ENCODE data around the gene PTPRR.
"Not testable (repeated sequence)": the region's sequence is repeated elsewhere in the genome, so short reads cannot be mapped to it uniquely, and the experiment has no call there.

PTPRR gene

GRCh38 chr12:70807993-70808392, 112.5 kb downstream of the PTPRR start:
- H3K23ac ChIP-seq (ENCODE audit: low read length); H3K9ac ChIP-seq (ENCODE audit: low read length): not testable (repeated sequence)
- peak; percentile 12 to 46 for DNase-seq

GRCh38 chr12:70806827-70807226, 113.7 kb downstream of the PTPRR start:
- H3K4ac ChIP-seq (ENCODE audit: low read depth, low read length) = no peak overlapping the region
- H4K91ac ChIP-seq (ENCODE audit: low read depth, low read length) = no peak overlapping the region
- no peak overlapping the region for H3K18ac ChIP-seq (ENCODE audit: low read length)
- no peak overlapping the region for H4K8ac ChIP-seq (ENCODE audit: low read depth, low read length)
- no peaks in the 10 kb centered on the region for H3K79me2 ChIP-seq (ENCODE audit: control insufficient read depth, insufficient read depth, low read length, poor library complexity)
- no peak overlapping the region for H4K12ac ChIP-seq (ENCODE audit: low read depth, low read length)
- no peak for DNase-seq
- H3K27me3 ChIP-seq (ENCODE audit: insufficient read depth, low read length) = no peaks in the 10 kb centered on the region
- no peak overlapping the region for H2BK5ac ChIP-seq (ENCODE audit: low read depth, low read length, poor library complexity)
- no peak overlapping the region for H3K14ac ChIP-seq (ENCODE audit: low read length)
- H3K4me2 ChIP-seq (ENCODE audit: low read length) = no peak overlapping the region
- no peaks in the 10 kb centered on the region for H3K4me1 ChIP-seq (ENCODE audit: control insufficient read depth in 1 of 2, insufficient read depth in 2 of 2, low read length in 2 of 2)
- no peak overlapping the region for H2BK12ac ChIP-seq (ENCODE audit: low read length)
- H2AK5ac ChIP-seq (ENCODE audit: low read length) = no peak overlapping the region
- no peak overlapping the region for H3K9ac ChIP-seq (ENCODE audit: low read length)
- H3K9me3 ChIP-seq (ENCODE audit: insufficient read depth, low read depth, low read length) = no peaks in the 10 kb centered on the region
- H3K4me3 ChIP-seq (ENCODE audit: low read depth, low read length) = no peak overlapping the region
- no CpG with 5 or more reads among the region's 1 CpG for WGBS (ENCODE audit: extremely low coverage, insufficient coverage, insufficient read length)
- H3K79me1 ChIP-seq (ENCODE audit: low read length) = no peaks in the 10 kb centered on the region
- H3K36me3 ChIP-seq (ENCODE audit: control insufficient read depth in 1 of 2, insufficient read depth in 2 of 2, low read length in 2 of 2) = no peaks in the 10 kb centered on the region
- H3K23ac ChIP-seq (ENCODE audit: low read length) = no peak overlapping the region
- H2AFZ ChIP-seq (ENCODE audit: insufficient read depth, low read length, poor library complexity) = no peak overlapping the region
- H2BK120ac ChIP-seq (ENCODE audit: insufficient read depth, low read length, poor library complexity) = no peak overlapping the region
- H3K27ac ChIP-seq (ENCODE audit: low read depth, low read length) = no peak overlapping the region

More at GRCh38 chr12:70807993-70808392, 112.5 kb downstream of the PTPRR start:
- H3K4me2 ChIP-seq (ENCODE audit: low read length); H3K27ac ChIP-seq (ENCODE audit: low read depth, low read length); H2AFZ ChIP-seq (ENCODE audit: insufficient read depth, low read length, poor library complexity); H3K4me1 ChIP-seq (ENCODE audit: control insufficient read depth in 1 of 2, insufficient read depth in 2 of 2, low read length in 2 of 2); H3K4ac ChIP-seq (ENCODE audit: low read depth, low read length); H3K18ac ChIP-seq (ENCODE audit: low read length); H3K79me1 ChIP-seq (ENCODE audit: low read length); H4K12ac ChIP-seq (ENCODE audit: low read depth, low read length); H4K91ac ChIP-seq (ENCODE audit: low read depth, low read length); H2BK12ac ChIP-seq (ENCODE audit: low read length); H4K8ac ChIP-seq (ENCODE audit: low read depth, low read length); H2BK5ac ChIP-seq (ENCODE audit: low read depth, low read length, poor library complexity); H2AK5ac ChIP-seq (ENCODE audit: low read length); H3K4me3 ChIP-seq (ENCODE audit: low read depth, low read length); H3K14ac ChIP-seq (ENCODE audit: low read length); H2BK120ac ChIP-seq (ENCODE audit: insufficient read depth, low read length, poor library complexity); H3K36me3 ChIP-seq (ENCODE audit: control insufficient read depth in 1 of 2, insufficient read depth in 2 of 2, low read length in 2 of 2); H3K9me3 ChIP-seq (ENCODE audit: insufficient read depth, low read depth, low read length); H3K27me3 ChIP-seq (ENCODE audit: insufficient read depth, low read length); H3K79me2 ChIP-seq (ENCODE audit: control insufficient read depth, insufficient read depth, low read length, poor library complexity): not testable (repeated sequence)
- no CpG with 5 or more reads among the region's 2 CpGs for WGBS (ENCODE audit: extremely low coverage, insufficient coverage, insufficient read length)

GRCh38 chr12:70806043-70806442, 114.5 kb downstream of the PTPRR start:
- H2AK5ac ChIP-seq (ENCODE audit: low read length) = no peak overlapping the region
- no peak overlapping the region for H2BK5ac ChIP-seq (ENCODE audit: low read depth, low read length, poor library complexity)
- H2AFZ ChIP-seq (ENCODE audit: insufficient read depth, low read length, poor library complexity) = no peak overlapping the region
- no peak overlapping the region for H2BK120ac ChIP-seq (ENCODE audit: insufficient read depth, low read length, poor library complexity)
- H3K9me3 ChIP-seq (ENCODE audit: insufficient read depth, low read depth, low read length) = no peaks in the 10 kb centered on the region
- no peaks in the 10 kb centered on the region for H3K27me3 ChIP-seq (ENCODE audit: insufficient read depth, low read length)
- no peak overlapping the region for H3K23ac ChIP-seq (ENCODE audit: low read length)
- no peak overlapping the region for H3K18ac ChIP-seq (ENCODE audit: low read length)
- no peak overlapping the region for H4K12ac ChIP-seq (ENCODE audit: low read depth, low read length)
- no peak overlapping the region for H3K27ac ChIP-seq (ENCODE audit: low read depth, low read length)
- DNase-seq = no peak
- no peaks in the 10 kb centered on the region for H3K79me1 ChIP-seq (ENCODE audit: low read length)
- H4K91ac ChIP-seq (ENCODE audit: low read depth, low read length) = no peak overlapping the region
- H3K36me3 ChIP-seq (ENCODE audit: control insufficient read depth in 1 of 2, insufficient read depth in 2 of 2, low read length in 2 of 2) = no peaks in the 10 kb centered on the region
- H3K4me2 ChIP-seq (ENCODE audit: low read length) = no peak overlapping the region
- WGBS (ENCODE audit: extremely low coverage, insufficient coverage, insufficient read length) = no CpG with 5 or more reads among the region's 1 CpG
- H3K4me1 ChIP-seq (ENCODE audit: control insufficient read depth in 1 of 2, insufficient read depth in 2 of 2, low read length in 2 of 2) = no peaks in the 10 kb centered on the region
- no peak overlapping the region for H3K9ac ChIP-seq (ENCODE audit: low read length)
- H4K8ac ChIP-seq (ENCODE audit: low read depth, low read length) = no peak overlapping the region
- H3K4me3 ChIP-seq (ENCODE audit: low read depth, low read length) = no peak overlapping the region
- no peak overlapping the region for H2BK12ac ChIP-seq (ENCODE audit: low read length)
- H3K14ac ChIP-seq (ENCODE audit: low read length) = no peak overlapping the region
- H3K4ac ChIP-seq (ENCODE audit: low read depth, low read length) = no peak overlapping the region
- no peaks in the 10 kb centered on the region for H3K79me2 ChIP-seq (ENCODE audit: control insufficient read depth, insufficient read depth, low read length, poor library complexity)

DNA sequence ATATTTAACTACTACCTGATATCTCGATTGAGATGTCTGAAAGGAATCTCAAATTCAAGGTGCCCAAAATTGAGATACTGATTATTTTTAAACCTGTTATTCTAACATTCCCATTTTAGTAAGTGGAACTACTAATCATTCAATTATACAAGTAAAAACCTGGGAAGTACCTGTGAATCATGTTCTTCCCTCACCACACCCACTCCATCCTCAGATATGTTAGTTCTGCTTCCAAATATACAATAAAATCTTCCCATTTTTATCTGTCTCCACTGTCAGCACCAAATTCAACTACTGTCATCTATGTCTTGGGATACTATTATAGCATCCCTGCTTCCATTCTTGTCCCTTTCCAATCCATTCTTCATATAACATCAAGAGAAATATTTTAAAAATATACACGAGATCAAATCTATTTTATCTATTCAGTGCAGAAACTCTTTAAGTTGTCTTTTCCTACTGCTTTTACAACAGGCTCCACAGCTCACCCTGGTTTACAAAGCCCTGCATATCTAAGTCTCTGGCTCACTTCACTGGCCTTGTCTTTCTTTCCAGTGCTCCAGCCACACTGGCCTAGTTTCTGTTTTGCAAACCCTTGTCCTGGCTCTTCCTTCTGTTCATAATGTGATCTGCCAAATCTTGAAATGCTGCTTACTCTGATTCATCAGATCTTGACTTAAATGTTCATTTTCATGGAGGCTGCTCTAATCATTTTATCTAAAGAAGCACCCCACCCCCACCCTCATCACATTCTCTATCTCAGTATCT, 122.3 kb downstream of the PTPRR start:
- no peaks in the 10 kb centered on the region for H3K79me2 ChIP-seq (ENCODE audit: control insufficient read depth, insufficient read depth, low read length, poor library complexity)
- H3K36me3 ChIP-seq (ENCODE audit: control insufficient read depth in 1 of 2, insufficient read depth in 2 of 2, low read length in 2 of 2) = no peaks in the 10 kb centered on the region
- no peak for DNase-seq
- no peak overlapping the region for H3K18ac ChIP-seq (ENCODE audit: low read length)
- H2BK120ac ChIP-seq (ENCODE audit: insufficient read depth, low read length, poor library complexity) = no peak overlapping the region
- H3K79me1 ChIP-seq (ENCODE audit: low read length) = no peaks in the 10 kb centered on the region
- H4K8ac ChIP-seq (ENCODE audit: low read depth, low read length) = no peak overlapping the region
- no peak overlapping the region for H2AK5ac ChIP-seq (ENCODE audit: low read length)
- H3K27ac ChIP-seq (ENCODE audit: low read depth, low read length) = no peak overlapping the region
- no peak overlapping the region for H3K4me3 ChIP-seq (ENCODE audit: low read depth, low read length)
- H4K12ac ChIP-seq (ENCODE audit: low read depth, low read length) = no peak overlapping the region
- H3K14ac ChIP-seq (ENCODE audit: low read length) = no peak overlapping the region
- no peak overlapping the region for H2AFZ ChIP-seq (ENCODE audit: insufficient read depth, low read length, poor library complexity)
- WGBS (ENCODE audit: extremely low coverage, insufficient coverage, insufficient read length) = no CpG with 5 or more reads among the region's 2 CpGs
- no peak overlapping the region for H2BK12ac ChIP-seq (ENCODE audit: low read length)
- H3K4ac ChIP-seq (ENCODE audit: low read depth, low read length) = no peak overlapping the region
- H3K27me3 ChIP-seq (ENCODE audit: insufficient read depth, low read length) = no peaks in the 10 kb centered on the region
- no peak overlapping the region for H3K9ac ChIP-seq (ENCODE audit: low read length)
- H3K23ac ChIP-seq (ENCODE audit: low read length) = no peak overlapping the region
- no peaks in the 10 kb centered on the region for H3K9me3 ChIP-seq (ENCODE audit: insufficient read depth, low read depth, low read length)
- no peak overlapping the region for H3K4me2 ChIP-seq (ENCODE audit: low read length)
- no peak overlapping the region for H4K91ac ChIP-seq (ENCODE audit: low read depth, low read length)
- H3K4me1 ChIP-seq (ENCODE audit: control insufficient read depth in 1 of 2, insufficient read depth in 2 of 2, low read length in 2 of 2) = no peaks in the 10 kb centered on the region
- no peak overlapping the region for H2BK5ac ChIP-seq (ENCODE audit: low read depth, low read length, poor library complexity)
